Activated B cell treated with CpG ODN at 0.5 μM for 24 hours (primary cell): ENCODE measurements around the gene ALG6. TPM values are rescaled to one million over a fixed set of nuclear protein-coding genes. Genes with fewer than 3 reads are reported as not detected.

Source experiments
- ATAC-seq: fragments of 200-7000 bp; cut with Tn5 transposase; one replicate; pipeline ENCODE4 v1.10.0; 2021; ENCODE audit warnings: low read depth, mild to moderate bottlenecking, moderate library complexity
- CTCF ChIA-PET: fragments of 350-600 bp; sonication (Branson Sonifier 250); formaldehyde crosslinking; loops from one replicate; lab custom pipeline; 2021; ENCODE audit warnings: antibody characterized with exemption; lab: Charles Lee
- POLR2A ChIA-PET: fragments of 350-600 bp; sonication (Branson Sonifier 250); formaldehyde crosslinking; loops from one replicate; lab custom pipeline; 2021; ENCODE audit warnings: antibody characterized with exemption; lab: Charles Lee
- DNase-seq: peaks from one replicate; pipeline ENCODE4 v3.0.0; 2022
- H3K27ac Mint-ChIP-seq: one replicate; pipeline ENCODE4 v1.8.0; 2020; ENCODE audit warnings: mixed read lengths
- H3K27me3 Mint-ChIP-seq: one replicate; pipeline ENCODE4 v1.8.0; 2021; ENCODE audit warnings: mixed read lengths
- H3K36me3 Mint-ChIP-seq: one replicate; pipeline ENCODE4 v1.8.0; 2021; ENCODE audit warnings: low read depth, mixed read lengths
- H3K4me1 Mint-ChIP-seq: one replicate; pipeline ENCODE4 v1.8.0; 2021; ENCODE audit warnings: mixed read lengths
- H3K4me3 Mint-ChIP-seq: one replicate; pipeline ENCODE4 v1.8.0; 2020; ENCODE audit warnings: mild to moderate bottlenecking, mixed read lengths
- H3K9me3 Mint-ChIP-seq: one replicate; pipeline ENCODE4 v1.8.0; 2020; ENCODE audit warnings: mixed read lengths
- CTCF ChIP-seq: fragments of 200-600 bp; IDR thresholded peaks from one replicate; pipeline ENCODE4 v1.8.0; 2022; ENCODE audit warnings: antibody characterized with exemption, mild to moderate bottlenecking
- intact Hi-C: fragments of 100-400 bp; cut with micrococcal nuclease; formaldehyde crosslinking; loops from one replicate; pipeline ENCODE4 v1.15.1; 2024
- total RNA-seq: library from RNA; stranded (reverse); gene quantifications from 2 replicates; pipeline ENCODE4 v1.2.3, GENCODE V29; 2022

ALG6 gene
- total RNA-seq, 1 donor from 2014 or later: 21.5 TPM

DNA sequence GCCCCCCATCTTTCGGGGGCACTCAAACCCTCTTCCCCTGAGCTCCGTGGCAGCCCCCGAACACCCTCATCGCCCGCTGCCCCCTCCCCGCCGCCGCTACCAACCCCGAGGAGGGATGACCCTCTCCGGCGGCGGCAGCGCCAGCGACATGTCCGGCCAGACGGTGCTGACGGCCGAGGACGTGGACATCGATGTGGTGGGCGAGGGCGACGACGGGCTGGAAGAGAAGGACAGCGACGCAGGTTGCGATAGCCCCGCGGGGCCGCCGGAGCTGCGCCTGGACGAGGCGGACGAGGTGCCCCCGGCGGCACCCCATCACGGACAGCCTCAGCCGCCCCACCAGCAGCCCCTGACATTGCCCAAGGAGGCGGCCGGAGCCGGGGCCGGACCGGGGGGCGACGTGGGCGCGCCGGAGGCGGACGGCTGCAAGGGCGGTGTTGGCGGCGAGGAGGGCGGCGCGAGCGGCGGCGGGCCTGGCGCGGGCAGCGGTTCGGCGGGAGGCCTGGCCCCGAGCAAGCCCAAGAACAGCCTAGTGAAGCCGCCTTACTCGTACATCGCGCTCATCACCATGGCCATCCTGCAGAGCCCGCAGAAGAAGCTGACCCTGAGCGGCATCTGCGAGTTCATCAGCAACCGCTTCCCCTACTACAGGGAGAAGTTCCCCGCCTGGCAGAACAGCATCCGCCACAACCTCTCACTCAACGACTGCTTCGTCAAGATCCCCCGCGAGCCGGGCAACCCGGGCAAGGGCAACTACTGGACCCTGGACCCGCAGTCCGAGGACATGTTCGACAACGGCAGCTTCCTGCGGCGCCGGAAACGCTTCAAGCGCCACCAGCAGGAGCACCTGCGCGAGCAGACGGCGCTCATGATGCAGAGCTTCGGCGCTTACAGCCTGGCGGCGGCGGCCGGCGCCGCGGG is 44.2 kb upstream of the ALG6 start:
- H3K9me3 Mint-ChIP-seq: peaks cover 6% of the 10 kb centered on the region
- peak; percentile 46 for ATAC-seq
- H3K27me3 Mint-ChIP-seq: peaks cover 59% of the 10 kb centered on the region
- H3K36me3 Mint-ChIP-seq: peaks cover 7% of the 10 kb centered on the region
- DNase-seq: peak; percentile 63
- intact Hi-C loops: loop anchor here (2.0 to 5.0 kb wide), 2 partner anchors 44 to 199 kb away; partner anchors contain the start of genes ALG6, EFCAB7 and ITGB3BP
- TF ChIP-seq CTCF: no peak
- ChIA-PET CTCF (no interaction called here), POLR2A (no interaction called here)
- peak overlapping the region; percentile 78 for H3K4me3 Mint-ChIP-seq
- H3K27ac Mint-ChIP-seq: peak overlapping the region; percentile 42
- H3K4me1 Mint-ChIP-seq: peaks cover 25% of the 10 kb centered on the region

DNA sequence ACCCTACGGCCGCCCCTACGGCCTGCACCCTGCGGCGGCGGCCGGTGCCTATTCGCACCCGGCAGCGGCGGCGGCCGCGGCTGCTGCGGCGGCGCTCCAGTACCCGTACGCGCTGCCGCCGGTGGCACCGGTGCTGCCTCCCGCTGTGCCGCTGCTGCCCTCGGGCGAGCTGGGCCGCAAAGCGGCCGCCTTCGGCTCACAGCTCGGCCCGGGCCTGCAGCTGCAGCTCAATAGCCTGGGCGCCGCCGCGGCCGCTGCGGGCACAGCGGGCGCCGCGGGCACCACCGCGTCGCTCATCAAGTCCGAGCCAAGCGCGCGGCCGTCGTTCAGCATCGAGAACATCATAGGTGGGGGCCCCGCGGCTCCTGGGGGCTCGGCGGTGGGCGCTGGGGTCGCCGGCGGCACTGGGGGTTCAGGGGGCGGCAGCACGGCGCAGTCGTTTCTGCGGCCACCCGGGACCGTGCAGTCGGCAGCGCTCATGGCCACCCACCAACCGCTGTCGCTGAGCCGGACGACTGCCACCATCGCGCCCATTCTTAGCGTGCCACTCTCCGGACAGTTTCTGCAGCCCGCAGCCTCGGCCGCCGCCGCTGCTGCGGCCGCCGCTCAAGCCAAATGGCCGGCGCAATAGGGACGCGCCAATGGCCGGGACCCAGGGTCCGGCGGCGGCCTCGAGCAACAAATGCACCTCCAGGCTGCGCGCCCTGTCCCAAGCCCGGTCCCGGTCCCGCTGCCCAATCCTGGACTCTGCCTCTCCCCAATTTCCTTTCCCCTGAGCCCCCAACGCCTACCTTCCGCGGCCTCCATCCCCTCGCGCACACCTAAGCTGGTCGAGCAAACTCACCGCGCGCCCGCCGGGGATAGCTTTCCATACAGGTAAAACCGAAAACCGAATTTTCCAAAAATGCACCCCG is 43.3 kb upstream of the ALG6 start:
- Mint-ChIP-seq H3K27me3 (peaks cover 58% of the 10 kb centered on the region), H3K4me3 (peak overlapping the region; percentile 73), H3K9me3 (peaks cover 5% of the 10 kb centered on the region), H3K4me1 (peaks cover 22% of the 10 kb centered on the region), H3K36me3 (peaks cover 6% of the 10 kb centered on the region), H3K27ac (peak overlapping the region; percentile 63)
- CTCF ChIA-PET: no interaction called here
- DNase-seq: peak; percentile 16
- TF ChIP-seq CTCF: no peak
- intact Hi-C loops: loop anchor here (2.0 to 5.0 kb wide), 2 partner anchors 43 to 198 kb away; partner anchors contain the start of genes ALG6, EFCAB7 and ITGB3BP
- POLR2A ChIA-PET: no interaction called here
- ATAC-seq: no peak

- Mint-ChIP-seq H3K27me3 (peaks cover 59% of the 10 kb centered on the region), H3K4me1 (peaks cover 28% of the 10 kb centered on the region), H3K36me3 (peaks cover 3% of the 10 kb centered on the region), H3K4me3 (peak overlapping the region; percentile 73), H3K9me3 (peaks cover 2% of the 10 kb centered on the region), H3K27ac (peak overlapping the region; percentile 63)
- intact Hi-C loops: loop anchor here (5.0 kb wide), 2 partner anchors 198 to 268 kb away; partner anchors contain the start of genes EFCAB7, ITGB3BP and PGM1
- TF ChIP-seq CTCF: no peak
- DNase-seq: no peak
- CTCF ChIA-PET: no interaction called here
- no peak for ATAC-seq
- POLR2A ChIA-PET: no interaction called here
These were observed 42.7 kb upstream of the ALG6 start for GRCh38 chr1:63324779-63325119.

GRCh38 chr1:63325279-63325985 is 42.0 kb upstream of the ALG6 start:
- peaks cover 56% of the 10 kb centered on the region for H3K27me3 Mint-ChIP-seq
- no peak for DNase-seq
- peaks cover 3% of the 10 kb centered on the region for H3K36me3 Mint-ChIP-seq
- H3K4me1 Mint-ChIP-seq: peaks cover 29% of the 10 kb centered on the region
- intact Hi-C loops: loop anchor here (5.0 kb wide), 1 partner anchor 267 kb away; the partner anchor contains the start of gene PGM1
- H3K9me3 Mint-ChIP-seq: peaks cover 2% of the 10 kb centered on the region
- no peak for TF ChIP-seq CTCF
- no peak for ATAC-seq
- CTCF ChIA-PET: no interaction called here
- no peak overlapping the region for H3K4me3 Mint-ChIP-seq
- POLR2A ChIA-PET: interaction anchor here (0.6 kb wide), 1 partner anchor 44 kb away, joined by 5 read pairs; no protein-coding TSS in a partner anchor
- no peak overlapping the region for H3K27ac Mint-ChIP-seq
